OCI-LY7 (cell line): Measurements from ENCODE around the gene CENPI. TPM values are rescaled to one million over a fixed set of nuclear protein-coding genes. Genes with fewer than 3 reads are reported as not detected.

Source experiments
- BruUV-seq: library from RNA; stranded (reverse); fragments of 400-500 nt; replicated peaks from 2 replicates; lab custom pipeline; 2021; lab: Mats Ljungman, UMichigan
- CTCF ChIA-PET: fragments of 300-600 bp; sonication (Branson Sonifier 250); formaldehyde crosslinking; loops from one replicate; lab custom pipeline; 2022; ENCODE audit warnings: antibody characterized with exemption; ENCODE audit not compliant: unreplicated experiment; lab: Charles Lee
- POLR2A ChIA-PET: fragments of 300-600 bp; sonication (Branson Sonifier 250); formaldehyde crosslinking; loops from one replicate; lab custom pipeline; 2022; ENCODE audit warnings: antibody characterized with exemption; lab: Charles Lee
- DNase-seq: peaks from one replicate; pipeline ENCODE4 v3.0.0-alpha.2; 2015; ENCODE audit warnings: low spot score
- H2AFZ ChIP-seq: fragments of 200-600 bp; sonication (generic), shearing (Covaris generic); 2 replicates; pipeline ENCODE4 v1.6.1; 2014; ENCODE audit warnings: mild to moderate bottlenecking, antibody characterized with exemption, low read length, moderate library complexity
- H3K27ac ChIP-seq: fragments of 200-600 bp; sonication (generic); 2 replicates; pipeline ENCODE4 v1.5.1; 2014; ENCODE audit warnings: mixed run types, low read depth, mild to moderate bottlenecking, moderate library complexity, low read length, inconsistent platforms; ENCODE audit not compliant: poor library complexity, severe bottlenecking
- H3K36me3 ChIP-seq: fragments of 200-600 bp; sonication (generic); 2 replicates; pipeline ENCODE4 v1.6.1; 2014; ENCODE audit warnings: mild to moderate bottlenecking, antibody characterized with exemption, low read length, moderate library complexity, mixed read lengths; ENCODE audit not compliant: insufficient read depth
- H3K4me1 ChIP-seq: fragments of 200-600 bp; sonication (generic); 2 replicates; pipeline ENCODE4 v1.5.1; 2014; ENCODE audit warnings: mild to moderate bottlenecking, low read length; ENCODE audit not compliant: insufficient read depth, poor library complexity, severe bottlenecking
- H3K4me2 ChIP-seq: fragments of 200-600 bp; sonication (generic); 2 replicates; pipeline ENCODE4 v1.6.1; 2014; ENCODE audit warnings: mild to moderate bottlenecking, low read length
- H3K4me3 ChIP-seq: fragments of 200-600 bp; sonication (generic); 2 replicates; pipeline ENCODE4 v1.5.1; 2014; ENCODE audit warnings: mild to moderate bottlenecking, low read depth, low read length; ENCODE audit not compliant: poor library complexity, severe bottlenecking
- H3K79me2 ChIP-seq: fragments of 200-600 bp; sonication (generic); 2 replicates; pipeline ENCODE4 v1.6.1; 2016; ENCODE audit warnings: low read depth, mild to moderate bottlenecking, low read length, moderate library complexity, mixed read lengths; ENCODE audit not compliant: insufficient read depth
- H3K9me2 ChIP-seq: fragments of 200-600 bp; sonication (generic); 2 replicates; pipeline ENCODE4 v1.6.1; 2016; ENCODE audit warnings: mild to moderate bottlenecking, low read length, mixed read lengths; ENCODE audit not compliant: insufficient read depth
- H3K9me3 ChIP-seq: fragments of 200-600 bp; sonication (generic); 2 replicates; pipeline ENCODE4 v1.6.1; 2014; ENCODE audit warnings: mild to moderate bottlenecking, mixed run types, low read length, mixed read lengths
- H4K20me1 ChIP-seq: fragments of 200-600 bp; sonication (generic); 2 replicates; pipeline ENCODE4 v1.6.1; 2014; ENCODE audit warnings: mild to moderate bottlenecking, antibody characterized with exemption, low read length, moderate library complexity, mixed read lengths; ENCODE audit not compliant: insufficient read depth
- CTCF ChIP-seq: fragments of 200-600 bp; sonication (generic); conservative IDR thresholded peaks from 2 replicates; pipeline ENCODE4 v1.5.1; 2014; ENCODE audit warnings: mild to moderate bottlenecking, antibody characterized with exemption, low read length, moderate library complexity, mixed read lengths
- EZH2phosphoT487 ChIP-seq: fragments of 200-600 bp; sonication (generic); IDR thresholded peaks from 2 replicates; pipeline ENCODE4 v1.6.1; 2018; ENCODE audit warnings: low read depth, borderline replicate concordance, mild to moderate bottlenecking, mixed run types, antibody characterized with exemption, low read length, moderate library complexity, mixed read lengths
- intact Hi-C: fragments of 100-400 bp; cut with micrococcal nuclease; formaldehyde crosslinking; loops from one replicate; pipeline ENCODE4 v1.10.0; 2022; ENCODE audit not compliant: unreplicated experiment
- total RNA-seq, 2 experiments: library from RNA; depleted of rRNA in 1 of 2; stranded (reverse); fragments of >200 nt in 1 of 2; shearing (Covaris generic) in 1 of 2; gene quantifications; 2 replicates each; pipeline ENCODE4 v1.2.3, GENCODE V29; 2014 to 2022

The CENPI gene
- total RNA-seq, 2 experiments from 2014 or later: 27.7 to 47.4 TPM

- ChIA-PET POLR2A (interaction anchor here (0.6 kb wide), 1 partner anchor 13 kb away, joined by 4 read pairs; no protein-coding TSS in a partner anchor), CTCF (no interaction called here)
- Histone ChIP-seq H3K79me2 (no peaks in the 10 kb centered on the region), H3K4me1 (peaks cover 2% of the 10 kb centered on the region), H3K4me2 (no peak overlapping the region), H3K27ac (no peak overlapping the region), H3K4me3 (no peak overlapping the region), H3K36me3 (no peaks in the 10 kb centered on the region), H3K9me2 (no peaks in the 10 kb centered on the region), H3K9me3 (no peaks in the 10 kb centered on the region), H2AFZ (no peak overlapping the region), H4K20me1 (no peaks in the 10 kb centered on the region)
- no peak for DNase-seq
- intact Hi-C loops: no loop called here
- TF ChIP-seq EZH2phosphoT487: no peak
- no peak for TF ChIP-seq CTCF
- BruUV-seq: no TSS peak
Observed at GRCh38 chrX:101062176-101062575, 35.8 kb upstream of the CENPI start.

GRCh38 chrX:101071582-101071981, 26.4 kb upstream of the CENPI start:
- CTCF ChIA-PET: no interaction called here
- no peaks in the 10 kb centered on the region for H3K9me3 ChIP-seq
- no peak for TF ChIP-seq CTCF
- no peak for TF ChIP-seq EZH2phosphoT487
- H3K9me2 ChIP-seq: no peaks in the 10 kb centered on the region
- no peak overlapping the region for H3K4me3 ChIP-seq
- no peaks in the 10 kb centered on the region for H3K36me3 ChIP-seq
- POLR2A ChIA-PET: interaction anchor here (0.5 to 0.6 kb wide), 2 partner anchors 62 to 205 kb away, joined by 4 to 6 read pairs; no protein-coding TSS in a partner anchor
- no peak overlapping the region for H3K4me2 ChIP-seq
- DNase-seq: no peak
- H4K20me1 ChIP-seq: no peaks in the 10 kb centered on the region
- H2AFZ ChIP-seq: no peak overlapping the region
- intact Hi-C loops: no loop called here
- H3K79me2 ChIP-seq: no peaks in the 10 kb centered on the region
- no TSS peak for BruUV-seq
- H3K4me1 ChIP-seq: no peaks in the 10 kb centered on the region
- no peak overlapping the region for H3K27ac ChIP-seq

GRCh38 chrX:101078716-101079598, 19.0 kb upstream of the CENPI start, which contains the start of gene TMEM35A:
Gene TMEM35A, plus strand, starts transcription at chrX:101078879. Its CDS starts 124 bp downstream, at chrX:101079003.
- no TSS peak for BruUV-seq
- POLR2A ChIA-PET: interaction anchor here (0.6 kb wide), 1 partner anchor 48 kb away, joined by 3 read pairs; no protein-coding TSS in a partner anchor

More at GRCh38 chrX:101078716-101079598, 19.0 kb upstream of the CENPI start, which contains the start of gene TMEM35A:
- no peak for DNase-seq
- H3K27ac ChIP-seq: no peak within 1 kb of the TSS
- TF ChIP-seq CTCF: no peak
- no peak for TF ChIP-seq EZH2phosphoT487
- H3K4me2 ChIP-seq: no peak within 1 kb of the TSS
- no peaks in the 10 kb centered on the region for H4K20me1 ChIP-seq
- no peaks in the 10 kb centered on the region for H3K9me2 ChIP-seq
- intact Hi-C loops: no loop called here
- CTCF ChIA-PET: no interaction called here
- no peaks in the 10 kb centered on the region for H3K36me3 ChIP-seq
- H3K9me3 ChIP-seq: no peaks in the 10 kb centered on the region
- H2AFZ ChIP-seq: no peak within 1 kb of the TSS
- H3K4me3 ChIP-seq: no peak within 1 kb of the TSS
- no peaks in the 10 kb centered on the region for H3K79me2 ChIP-seq
- no peaks in the 10 kb centered on the region for H3K4me1 ChIP-seq
